Fibroblast of lung (primary cell): ENCODE results near the gene CSPG4.

Experiments
- EZH2 ChIP-seq: IDR thresholded peaks from 2 replicates; pipeline ENCODE4 v1.5.1; 2012; ENCODE audit warnings: low read length, control low read depth, mild to moderate bottlenecking; ENCODE audit errors: missing control alignments
- TF ChIP-seq, protein P1 (sequence below), 2 donors: IDR thresholded peaks in 1 of 2; conservative IDR thresholded peaks in 1 of 2; 1 replicate in 1 of 2; 2 replicates in 1 of 2; pipeline ENCODE4 v1.5.1; 2011 to 2012; ENCODE audit warnings: low read length in 2 of 2, control low read depth in 1 of 2, inconsistent platforms in 1 of 2, low read depth in 1 of 2, mild to moderate bottlenecking in 1 of 2

DNA sequence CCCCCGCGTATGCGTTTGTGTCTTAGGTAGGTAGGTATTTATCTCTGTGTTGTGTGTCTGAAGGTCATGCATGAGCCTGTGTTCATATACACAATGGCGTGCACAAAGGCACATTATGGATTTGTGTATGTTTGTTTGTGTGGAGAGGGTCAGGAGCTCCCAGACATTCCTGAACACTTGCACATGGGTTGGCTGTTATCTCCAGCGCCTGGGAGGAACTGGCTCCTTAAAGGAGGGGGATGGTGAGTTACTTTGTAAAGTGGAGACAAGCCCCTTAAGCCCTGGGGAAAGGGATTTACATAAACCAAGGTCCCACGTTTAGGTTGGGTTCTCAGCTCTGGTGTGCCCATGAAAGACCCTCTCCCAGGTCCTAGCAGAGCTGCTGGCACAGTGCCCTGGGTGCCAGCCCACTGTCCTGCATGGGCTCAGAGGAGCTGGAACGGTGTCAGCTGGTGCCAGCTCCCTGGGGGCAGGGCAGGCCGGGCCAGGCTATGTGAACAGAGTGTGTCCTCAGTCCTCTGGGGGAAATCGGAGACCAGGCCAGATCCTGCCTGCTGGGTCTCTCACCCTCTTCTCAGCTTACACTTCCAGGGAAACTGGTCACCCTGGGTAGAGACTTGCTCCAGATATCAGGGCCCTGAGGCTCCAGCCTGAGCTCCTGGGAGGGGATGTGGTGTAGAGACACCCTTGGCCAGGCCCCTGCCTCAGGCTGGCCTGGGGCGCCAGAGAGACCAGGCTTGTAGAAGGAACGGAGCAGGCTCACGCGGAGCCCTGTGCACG is 39.8 kb downstream of the CSPG4 start:
- TF ChIP-seq, protein P1, sequence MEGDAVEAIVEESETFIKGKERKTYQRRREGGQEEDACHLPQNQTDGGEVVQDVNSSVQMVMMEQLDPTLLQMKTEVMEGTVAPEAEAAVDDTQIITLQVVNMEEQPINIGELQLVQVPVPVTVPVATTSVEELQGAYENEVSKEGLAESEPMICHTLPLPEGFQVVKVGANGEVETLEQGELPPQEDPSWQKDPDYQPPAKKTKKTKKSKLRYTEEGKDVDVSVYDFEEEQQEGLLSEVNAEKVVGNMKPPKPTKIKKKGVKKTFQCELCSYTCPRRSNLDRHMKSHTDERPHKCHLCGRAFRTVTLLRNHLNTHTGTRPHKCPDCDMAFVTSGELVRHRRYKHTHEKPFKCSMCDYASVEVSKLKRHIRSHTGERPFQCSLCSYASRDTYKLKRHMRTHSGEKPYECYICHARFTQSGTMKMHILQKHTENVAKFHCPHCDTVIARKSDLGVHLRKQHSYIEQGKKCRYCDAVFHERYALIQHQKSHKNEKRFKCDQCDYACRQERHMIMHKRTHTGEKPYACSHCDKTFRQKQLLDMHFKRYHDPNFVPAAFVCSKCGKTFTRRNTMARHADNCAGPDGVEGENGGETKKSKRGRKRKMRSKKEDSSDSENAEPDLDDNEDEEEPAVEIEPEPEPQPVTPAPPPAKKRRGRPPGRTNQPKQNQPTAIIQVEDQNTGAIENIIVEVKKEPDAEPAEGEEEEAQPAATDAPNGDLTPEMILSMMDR (conservative IDR thresholded peaks at IDR 0.05 in 1 of 2, IDR thresholded peaks at IDR 0.05 in 1 of 2; ENCODE audit: low read depth in 1 of 2, low read length in 2 of 2), result no peak
- TF ChIP-seq EZH2, result no peak
